ENCODE measurements around the gene CRIP2.

CRIP2 gene

DNA sequence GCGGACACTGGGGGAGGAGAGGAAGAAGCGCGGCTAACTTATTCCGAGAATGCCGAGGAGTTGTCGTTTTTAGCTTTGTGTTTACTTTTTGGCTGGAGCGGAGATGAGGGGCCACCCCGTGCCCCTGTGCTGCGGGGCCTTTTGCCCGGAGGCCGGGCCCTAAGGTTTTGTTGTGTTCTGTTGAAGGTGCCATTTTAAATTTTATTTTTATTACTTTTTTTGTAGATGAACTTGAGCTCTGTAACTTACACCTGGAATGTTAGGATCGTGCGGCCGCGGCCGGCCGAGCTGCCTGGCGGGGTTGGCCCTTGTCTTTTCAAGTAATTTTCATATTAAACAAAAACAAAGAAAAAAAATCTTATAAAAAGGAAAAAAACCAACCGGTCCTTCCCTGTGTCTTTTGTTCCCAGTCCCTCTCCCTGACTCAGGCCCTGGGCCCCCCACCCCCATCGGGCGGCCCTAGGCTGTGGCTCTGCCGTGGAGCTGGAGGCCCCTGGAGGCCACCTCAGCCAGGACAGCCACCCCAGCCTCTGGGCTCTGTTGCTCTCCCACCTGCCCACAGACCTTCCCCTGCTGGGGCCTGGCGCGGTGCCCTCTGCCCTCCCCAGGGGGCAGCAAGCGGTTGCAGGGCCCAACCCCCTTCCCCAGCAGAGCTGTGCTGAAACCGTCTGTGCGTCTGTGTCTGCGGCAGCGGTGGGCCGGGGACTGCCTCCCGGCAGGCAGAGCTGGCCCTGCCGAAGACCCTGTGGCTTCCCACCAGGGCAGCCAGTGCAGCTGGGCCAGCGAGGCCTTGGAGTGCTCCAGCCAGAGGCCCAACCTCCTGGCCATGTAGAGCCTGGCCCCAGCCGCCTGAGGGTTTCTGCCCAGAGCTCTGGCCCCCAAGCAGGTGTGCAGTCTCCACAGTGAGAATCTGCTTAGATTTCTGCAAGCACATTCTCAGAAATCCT is 4.0 kb upstream of the CRIP2 start:
- CTCF ChIA-PET: interaction anchor here (1.7 to 4.2 kb wide), 5 partner anchors 10 to 29 kb away, joined by 5 to 23 read pairs (median 7); no protein-coding TSS in a partner anchor
- DNase-seq (ENCODE audit: extremely low spot score): no peak
- POLR2A ChIA-PET: interaction anchor here (1.1 to 1.8 kb wide), 4 partner anchors 19 to 81 kb away, joined by 3 to 9 read pairs (median 4); no protein-coding TSS in a partner anchor
- TF ChIP-seq HDGF (IDR thresholded peaks at IDR 0.05; ENCODE audit: borderline replicate concordance) (no peak), SUZ12 (IDR thresholded peaks at IDR 0.05) (no peak), CTBP1 (IDR thresholded peaks at IDR 0.05; ENCODE audit: borderline replicate concordance) (no peak), SP1 (IDR thresholded peaks at IDR 0.05) (no peak), ARNT (IDR thresholded peaks at IDR 0.05) (no peak), NFRKB (IDR thresholded peaks at IDR 0.05) (no peak), ZNF384 (IDR thresholded peaks at IDR 0.05) (no peak), LEF1 (IDR thresholded peaks at IDR 0.05; ENCODE audit: borderline replicate concordance) (no peak), FOXA1 (IDR thresholded peaks at IDR 0.05) (no peak)
- TF ChIP-seq, protein P1, sequence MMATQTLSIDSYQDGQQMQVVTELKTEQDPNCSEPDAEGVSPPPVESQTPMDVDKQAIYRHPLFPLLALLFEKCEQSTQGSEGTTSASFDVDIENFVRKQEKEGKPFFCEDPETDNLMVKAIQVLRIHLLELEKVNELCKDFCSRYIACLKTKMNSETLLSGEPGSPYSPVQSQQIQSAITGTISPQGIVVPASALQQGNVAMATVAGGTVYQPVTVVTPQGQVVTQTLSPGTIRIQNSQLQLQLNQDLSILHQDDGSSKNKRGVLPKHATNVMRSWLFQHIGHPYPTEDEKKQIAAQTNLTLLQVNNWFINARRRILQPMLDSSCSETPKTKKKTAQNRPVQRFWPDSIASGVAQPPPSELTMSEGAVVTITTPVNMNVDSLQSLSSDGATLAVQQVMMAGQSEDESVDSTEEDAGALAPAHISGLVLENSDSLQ (IDR thresholded peaks at IDR 0.05): no peak

DNA sequence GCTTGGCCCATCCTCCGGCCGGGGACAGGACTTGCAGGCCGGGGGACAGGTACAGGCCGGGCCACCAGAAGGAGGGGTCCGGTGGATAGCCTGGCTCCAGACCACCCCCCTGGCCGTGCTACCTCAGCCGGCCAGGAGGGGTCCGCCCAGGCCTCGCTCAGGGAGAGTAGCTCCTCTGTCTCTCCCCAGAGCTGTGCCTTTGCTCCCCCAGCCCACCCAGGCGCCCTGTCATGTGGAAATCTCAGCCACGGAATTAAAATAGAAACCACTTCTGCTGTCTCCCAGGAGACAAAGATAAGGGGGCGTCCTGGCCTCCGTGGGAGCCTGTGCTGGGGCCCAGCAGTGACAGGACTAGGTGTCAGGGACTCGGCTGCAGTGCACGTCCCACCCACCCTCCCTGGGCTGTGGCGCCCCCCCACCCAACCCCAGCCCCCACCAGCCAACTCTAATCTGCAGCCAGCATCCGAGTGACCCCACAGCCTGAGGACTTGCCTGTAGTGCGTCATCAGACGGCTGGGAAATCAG is 3.3 kb upstream of the CRIP2 start:
- DNase-seq (ENCODE audit: extremely low spot score): peak; percentile 42
- CTCF ChIA-PET: interaction anchor here (1.7 to 4.2 kb wide), 5 partner anchors 10 to 28 kb away, joined by 5 to 23 read pairs (median 7); no protein-coding TSS in a partner anchor
- TF ChIP-seq SP1 (IDR thresholded peaks at IDR 0.05) (no peak), BHLHE40 (IDR thresholded peaks at IDR 0.05; ENCODE audit: borderline replicate concordance) (no peak), L3MBTL2 (conservative IDR thresholded peaks at IDR 0.05) (no peak), FOXK2 (IDR thresholded peaks at IDR 0.05) (no peak), HDGF (IDR thresholded peaks at IDR 0.05; ENCODE audit: borderline replicate concordance) (no peak), NFRKB (IDR thresholded peaks at IDR 0.05) (no peak)
- POLR2A ChIA-PET: interaction anchor here (1.2 to 1.8 kb wide), 3 partner anchors 18 to 81 kb away, joined by 3 to 9 read pairs (median 4); no protein-coding TSS in a partner anchor

DNA sequence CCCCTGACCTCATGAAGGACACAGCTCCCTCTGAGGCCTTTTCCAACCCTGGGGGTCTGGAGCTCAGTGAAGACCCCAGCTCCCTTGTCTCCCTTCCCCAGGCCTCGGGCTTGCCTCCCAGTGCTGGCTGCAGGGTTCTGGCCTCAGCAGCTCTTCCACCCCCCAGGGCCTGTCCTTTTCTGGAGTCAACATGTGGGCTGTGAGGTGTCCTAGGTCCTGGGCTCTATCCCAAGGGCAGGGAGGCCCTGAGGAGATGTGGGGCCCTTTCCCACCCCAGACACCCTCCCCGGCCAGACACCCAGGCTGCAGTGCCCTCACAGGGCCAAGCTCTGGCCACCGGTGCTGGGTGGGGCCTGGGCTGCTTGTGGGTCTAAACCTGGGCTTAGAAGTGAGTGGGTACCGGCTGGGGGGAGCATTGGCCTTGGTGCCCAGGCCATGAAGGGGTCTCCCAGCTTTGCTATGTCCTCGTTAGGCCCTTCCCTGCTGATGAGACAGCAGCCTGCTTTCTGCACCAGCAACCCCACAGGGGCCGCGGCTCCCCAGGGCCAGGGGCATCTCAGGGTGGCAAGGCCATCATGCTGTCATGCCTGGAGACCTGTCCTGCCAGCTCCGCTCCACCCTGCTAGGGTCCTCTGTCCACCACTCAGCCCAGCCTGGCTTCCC is 2.7 kb upstream of the CRIP2 start:
- TF ChIP-seq ARNT (IDR thresholded peaks at IDR 0.05) (no peak), FOXM1 (IDR thresholded peaks at IDR 0.05; ENCODE audit: borderline replicate concordance) (no peak), TARDBP (IDR thresholded peaks at IDR 0.05) (no peak), L3MBTL2 (conservative IDR thresholded peaks at IDR 0.05) (no peak), CTBP1 (IDR thresholded peaks at IDR 0.05; ENCODE audit: borderline replicate concordance) (no peak), ELF4 (IDR thresholded peaks at IDR 0.05) (no peak), BHLHE40 (IDR thresholded peaks at IDR 0.05; ENCODE audit: borderline replicate concordance) (no peak), HDGF (IDR thresholded peaks at IDR 0.05; ENCODE audit: borderline replicate concordance) (no peak), FOXK2 (IDR thresholded peaks at IDR 0.05) (no peak), FOXA1 (IDR thresholded peaks at IDR 0.05) (no peak), ZNF384 (IDR thresholded peaks at IDR 0.05) (no peak)
- ChIA-PET POLR2A (interaction anchor here (0.8 to 1.8 kb wide), 3 partner anchors 9 to 82 kb away, joined by 3 to 9 read pairs (median 4); no protein-coding TSS in a partner anchor), CTCF (interaction anchor here (1.7 to 4.2 kb wide), 5 partner anchors 9 to 27 kb away, joined by 5 to 23 read pairs (median 7); no protein-coding TSS in a partner anchor)
- no peak for DNase-seq (ENCODE audit: extremely low spot score)

DNA sequence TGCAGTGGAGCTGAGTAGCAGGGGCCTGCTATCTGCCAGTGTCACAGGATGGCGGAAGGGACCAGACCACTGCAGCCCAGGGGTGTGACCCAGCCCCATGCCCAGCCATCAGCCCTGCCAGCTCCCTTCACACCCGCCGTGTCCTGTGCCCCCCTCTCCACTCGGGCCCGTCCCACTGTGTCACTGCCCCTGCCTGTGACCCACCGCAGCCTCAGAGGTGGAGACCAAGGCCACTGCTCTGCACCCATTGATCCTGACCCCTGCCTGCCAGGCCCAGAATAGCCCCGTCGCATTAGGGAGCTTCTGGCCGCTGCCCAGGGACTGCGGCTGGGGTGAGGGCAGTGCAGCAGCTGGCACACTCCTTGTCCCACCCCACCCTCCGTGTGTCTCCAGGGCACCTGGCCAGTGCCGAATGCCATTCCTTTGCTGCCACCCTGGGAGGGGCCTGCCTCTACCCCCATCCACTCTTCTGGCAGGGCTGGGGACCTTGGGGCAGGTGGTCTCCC is 2.1 kb upstream of the CRIP2 start:
- DNase-seq (ENCODE audit: extremely low spot score): no peak
- ChIA-PET CTCF (interaction anchor here (3.0 to 4.2 kb wide), 2 partner anchors 8 to 17 kb away, joined by 19 to 23 read pairs; no protein-coding TSS in a partner anchor), POLR2A (interaction anchor here (0.8 to 1.8 kb wide), 2 partner anchors 8 to 17 kb away, joined by 4 to 9 read pairs; no protein-coding TSS in a partner anchor)
- TF ChIP-seq FOXM1 (IDR thresholded peaks at IDR 0.05; ENCODE audit: borderline replicate concordance): no peak

DNA sequence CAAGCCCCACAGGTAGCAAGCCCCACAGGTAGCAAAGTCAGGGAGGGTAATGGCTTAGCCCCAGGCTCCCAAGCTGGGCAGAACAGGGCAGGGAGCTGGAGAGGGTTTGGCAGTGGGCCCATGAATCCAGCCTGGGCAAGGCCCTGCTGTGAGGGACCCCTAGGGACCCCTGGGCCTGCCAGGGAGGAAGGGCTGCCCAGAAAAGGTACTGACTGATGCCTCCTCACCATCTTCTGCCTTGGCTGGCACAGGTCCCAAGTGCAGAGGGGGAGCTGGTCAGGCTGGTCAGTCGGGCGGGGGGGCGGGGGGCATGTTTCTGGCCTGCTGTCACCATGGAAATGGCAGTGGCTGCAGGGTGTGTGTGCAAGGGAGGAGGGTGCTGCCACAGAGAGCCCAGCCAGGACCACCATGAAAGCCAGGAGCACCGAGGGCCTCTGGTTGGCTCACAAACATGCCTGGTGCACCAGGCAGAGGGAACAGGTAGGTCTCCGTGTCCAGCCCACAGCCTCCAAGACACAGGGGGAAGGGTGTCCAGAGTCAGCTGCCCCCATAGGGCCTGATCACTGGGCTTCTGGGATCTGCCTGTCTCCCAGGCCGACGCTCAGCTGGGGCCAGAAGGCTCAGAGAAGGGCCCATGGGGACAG is 1.5 kb upstream of the CRIP2 start:
- POLR2A ChIA-PET: interaction anchor here (1.0 kb wide), 1 partner anchor 16 kb away, joined by 3 read pairs; no protein-coding TSS in a partner anchor
- TF ChIP-seq HDGF (IDR thresholded peaks at IDR 0.05; ENCODE audit: borderline replicate concordance) (no peak), ELF4 (IDR thresholded peaks at IDR 0.05) (no peak), FOXK2 (IDR thresholded peaks at IDR 0.05) (no peak), SUZ12 (IDR thresholded peaks at IDR 0.05) (no peak), BHLHE40 (IDR thresholded peaks at IDR 0.05; ENCODE audit: borderline replicate concordance) (no peak), CTBP1 (IDR thresholded peaks at IDR 0.05; ENCODE audit: borderline replicate concordance) (no peak), SP1 (IDR thresholded peaks at IDR 0.05) (no peak), ARNT (IDR thresholded peaks at IDR 0.05) (no peak), LEF1 (IDR thresholded peaks at IDR 0.05; ENCODE audit: borderline replicate concordance) (no peak), L3MBTL2 (conservative IDR thresholded peaks at IDR 0.05) (no peak)
- CTCF ChIA-PET: interaction anchor here (1.1 to 4.2 kb wide), 2 partner anchors 8 to 17 kb away, joined by 3 to 23 read pairs; no protein-coding TSS in a partner anchor
- no peak for DNase-seq (ENCODE audit: extremely low spot score)

Measured in HEK293T (cell line).